Naive thymus-derived CD8-positive, alpha-beta T cell (primary cell): ENCODE measurements around the gene ADD2. TPM values are rescaled to one million over a fixed set of nuclear protein-coding genes. Genes with fewer than 3 reads are reported as not detected.

Source experiments
- ATAC-seq, 2 donors: fragments of 150-1000 bp; cut with Tn5 transposase in 1 of 2; sonication (Bioruptor Pico), chemical (Tn5 transposase) in 1 of 2; 1 replicate in 1 of 2; 2 replicates in 1 of 2; pipeline ENCODE4 v1.10.0; 2021; ENCODE audit warnings: mild to moderate bottlenecking in 2 of 2, moderate library complexity in 2 of 2
- POLR2A ChIA-PET: fragments of 350-600 bp; sonication (Branson Sonifier 250); formaldehyde crosslinking; loops from one replicate; lab custom pipeline; 2021; ENCODE audit warnings: antibody characterized with exemption; lab: Charles Lee
- DNase-seq, 10 donors: peaks; one replicate each; pipeline versions ENCODE4 v3.0.0 to v3.0.0-alpha.2; 2020 to 2022
- H3K27ac Mint-ChIP-seq, 10 donors: one replicate each; pipeline ENCODE4 v1.8.0; 2020 to 2022; ENCODE audit warnings: mild to moderate bottlenecking in 10 of 10, mixed read lengths in 10 of 10, moderate library complexity in 4 of 10, inconsistent platforms in 1 of 10
- H3K27me3 Mint-ChIP-seq, 5 donors: one replicate each; pipeline ENCODE4 v1.8.0; 2021 to 2022; ENCODE audit warnings: mixed read lengths in 5 of 5
- H3K36me3 Mint-ChIP-seq, 3 donors: one replicate each; pipeline ENCODE4 v1.8.0; 2020 to 2022; ENCODE audit warnings: mixed read lengths in 3 of 3, mild to moderate bottlenecking in 2 of 3, inconsistent platforms in 1 of 3
- H3K4me1 Mint-ChIP-seq, 4 donors: one replicate each; pipeline ENCODE4 v1.8.0; 2021 to 2022; ENCODE audit warnings: mixed read lengths in 4 of 4
- H3K4me3 Mint-ChIP-seq, 10 donors: one replicate each; pipeline ENCODE4 v1.8.0; 2020 to 2022; ENCODE audit warnings: mild to moderate bottlenecking in 10 of 10, mixed read lengths in 10 of 10, moderate library complexity in 6 of 10, inconsistent platforms in 1 of 10
- H3K9me3 Mint-ChIP-seq, 9 donors: one replicate each; pipeline ENCODE4 v1.8.0; 2020 to 2022; ENCODE audit warnings: mixed read lengths in 9 of 9, mild to moderate bottlenecking in 3 of 9, inconsistent platforms in 1 of 9, moderate library complexity in 1 of 9
- polyA plus RNA-seq, 3 donors: library from polyadenylated mRNA; unstranded; fragments of 300-500 nt; fragmentation: Illumina TruSeq; gene quantifications; one replicate each; pipeline ENCODE4 v1.2.3, GENCODE V29; 2021
- total RNA-seq, 8 experiments: library from RNA in 2 of 8; stranded (reverse) in 2 of 8; gene quantifications; one replicate each; pipeline ENCODE4 v1.2.3 and lab custom pipeline; 2021 to 2026

Gene ADD2
- total and polyA plus RNA-seq, 5 experiments from 2014 or later = 1.8 to 10.9 (median 4.7) TPM

- peak overlapping the region in 1 of 10 donors; percentile 15 for H3K27ac Mint-ChIP-seq
- POLR2A ChIA-PET = no interaction called here
Measured at GRCh38 chr2:70702711-70703395, 65.1 kb downstream of the ADD2 start.

GRCh38 chr2:70698847-70699246 is 69.2 kb downstream of the ADD2 start:
- ATAC-seq (no peak), DNase-seq (no peak)
- Mint-ChIP-seq H3K27me3 (no peaks in the 10 kb centered on the region), H3K4me3 (no peak overlapping the region), H3K9me3 (no peaks in the 10 kb centered on the region), H3K36me3 (peaks cover 0 to 8% (median 3%) of the 10 kb centered on the region in 3 donors), H3K27ac (no peak overlapping the region), H3K4me1 (peaks cover 0 to 7% (median 0%) of the 10 kb centered on the region in 4 donors)
- POLR2A ChIA-PET = no interaction called here

More at GRCh38 chr2:70702711-70703395, 65.1 kb downstream of the ADD2 start:
- Mint-ChIP-seq H3K27me3 (no peaks in the 10 kb centered on the region), H3K4me3 (no peak overlapping the region), H3K9me3 (no peaks in the 10 kb centered on the region), H3K36me3 (peaks cover 0 to 9% (median 9%) of the 10 kb centered on the region in 3 donors), H3K4me1 (peaks cover 0 to 1% (median 0%) of the 10 kb centered on the region in 4 donors)
- ATAC-seq (no peak), DNase-seq (no peak)

GRCh38 chr2:70697603-70698383 is 70.2 kb downstream of the ADD2 start:
- H3K27ac Mint-ChIP-seq = peak overlapping the region in 3 of 10 donors; percentile 12 to 59 (median 36)
- H3K27me3 Mint-ChIP-seq = no peaks in the 10 kb centered on the region
- peaks cover 4 to 8% (median 7%) of the 10 kb centered on the region in 3 donors for H3K36me3 Mint-ChIP-seq
- POLR2A ChIA-PET = no interaction called here
- H3K4me1 Mint-ChIP-seq = peaks cover 0 to 7% (median 0%) of the 10 kb centered on the region in 4 donors
- H3K9me3 Mint-ChIP-seq = no peaks in the 10 kb centered on the region
- H3K4me3 Mint-ChIP-seq = no peak overlapping the region
- ATAC-seq = no peak
- no peak for DNase-seq

- no peaks in the 10 kb centered on the region for H3K27me3 Mint-ChIP-seq
- H3K9me3 Mint-ChIP-seq = no peaks in the 10 kb centered on the region
- ATAC-seq (no peak), DNase-seq (no peak)
- H3K4me1 Mint-ChIP-seq = peaks cover 0 to 7% (median 0%) of the 10 kb centered on the region in 4 donors
- H3K27ac Mint-ChIP-seq = no peak overlapping the region
- POLR2A ChIA-PET = no interaction called here
- no peak overlapping the region for H3K4me3 Mint-ChIP-seq
- peaks cover 4 to 19% (median 7%) of the 10 kb centered on the region in 3 donors for H3K36me3 Mint-ChIP-seq
Measured at GRCh38 chr2:70696142-70696541, 71.9 kb downstream of the ADD2 start.

GRCh38 chr2:70692256-70692655 is 75.7 kb downstream of the ADD2 start:
- ATAC-seq (no peak), DNase-seq (no peak)
- Mint-ChIP-seq H3K9me3 (no peaks in the 10 kb centered on the region), H3K36me3 (peaks cover 4 to 37% (median 11%) of the 10 kb centered on the region in 3 donors), H3K4me1 (peaks cover 0 to 7% (median 0%) of the 10 kb centered on the region in 4 donors), H3K27ac (no peak overlapping the region), H3K4me3 (no peak overlapping the region), H3K27me3 (no peaks in the 10 kb centered on the region)
- POLR2A ChIA-PET = no interaction called here

GRCh38 chr2:70691497-70692140 is 76.4 kb downstream of the ADD2 start:
- Mint-ChIP-seq H3K4me3 (no peak overlapping the region), H3K27ac (peak overlapping the region in 1 of 10 donors; percentile 22), H3K4me1 (peaks cover 0 to 7% (median 0%) of the 10 kb centered on the region in 4 donors), H3K36me3 (peaks cover 4 to 37% (median 12%) of the 10 kb centered on the region in 3 donors), H3K27me3 (no peaks in the 10 kb centered on the region), H3K9me3 (no peaks in the 10 kb centered on the region)
- POLR2A ChIA-PET = no interaction called here
- DNase-seq = no peak
- ATAC-seq = no peak

- POLR2A ChIA-PET = no interaction called here
- no peaks in the 10 kb centered on the region for H3K27me3 Mint-ChIP-seq
- no peak overlapping the region for H3K4me3 Mint-ChIP-seq
- H3K9me3 Mint-ChIP-seq = no peaks in the 10 kb centered on the region
- DNase-seq (no peak), ATAC-seq (no peak)
- peaks cover 0 to 7% (median 0%) of the 10 kb centered on the region in 4 donors for H3K4me1 Mint-ChIP-seq
- H3K36me3 Mint-ChIP-seq = peaks cover 4 to 40% (median 15%) of the 10 kb centered on the region in 3 donors
- H3K27ac Mint-ChIP-seq = peak overlapping the region in 1 of 10 donors; percentile 65
Measured at GRCh38 chr2:70690846-70691245, 77.2 kb downstream of the ADD2 start.

- Mint-ChIP-seq H3K4me1 (no peaks in the 10 kb centered on the region), H3K27me3 (no peaks in the 10 kb centered on the region), H3K27ac (peak overlapping the region in 1 of 10 donors; percentile 35), H3K4me3 (no peak overlapping the region), H3K9me3 (no peaks in the 10 kb centered on the region), H3K36me3 (peaks cover 4 to 39% (median 11%) of the 10 kb centered on the region in 3 donors)
- ATAC-seq = no peak
- no peak for DNase-seq
- POLR2A ChIA-PET = no interaction called here
Measured at GRCh38 chr2:70688427-70688826, 79.6 kb downstream of the ADD2 start.

GRCh38 chr2:70687461-70687795 is 80.6 kb downstream of the ADD2 start:
- H3K36me3 Mint-ChIP-seq = peaks cover 0 to 45% (median 15%) of the 10 kb centered on the region in 3 donors
- H3K4me1 Mint-ChIP-seq = no peaks in the 10 kb centered on the region
- POLR2A ChIA-PET = no interaction called here
- DNase-seq = no peak
- H3K9me3 Mint-ChIP-seq = no peaks in the 10 kb centered on the region
- no peak overlapping the region for H3K27ac Mint-ChIP-seq
- no peak overlapping the region for H3K4me3 Mint-ChIP-seq
- no peaks in the 10 kb centered on the region for H3K27me3 Mint-ChIP-seq
- ATAC-seq = no peak

GRCh38 chr2:70686577-70687460 is 81.2 kb downstream of the ADD2 start:
- H3K4me1 Mint-ChIP-seq = no peaks in the 10 kb centered on the region
- POLR2A ChIA-PET = no interaction called here
- no peak overlapping the region for H3K27ac Mint-ChIP-seq
- DNase-seq = no peak
- H3K4me3 Mint-ChIP-seq = no peak overlapping the region
- no peaks in the 10 kb centered on the region for H3K9me3 Mint-ChIP-seq
- ATAC-seq = no peak
- peaks cover 0 to 39% (median 15%) of the 10 kb centered on the region in 3 donors for H3K36me3 Mint-ChIP-seq
- no peaks in the 10 kb centered on the region for H3K27me3 Mint-ChIP-seq

- POLR2A ChIA-PET = no interaction called here
- H3K4me1 Mint-ChIP-seq = no peaks in the 10 kb centered on the region
- ATAC-seq (no peak), DNase-seq (no peak)
- H3K4me3 Mint-ChIP-seq = no peak overlapping the region
- no peaks in the 10 kb centered on the region for H3K9me3 Mint-ChIP-seq
- H3K36me3 Mint-ChIP-seq = peaks cover 0 to 33% (median 15%) of the 10 kb centered on the region in 3 donors
- H3K27me3 Mint-ChIP-seq = no peaks in the 10 kb centered on the region
- no peak overlapping the region for H3K27ac Mint-ChIP-seq
Measured at GRCh38 chr2:70685771-70686171, 82.2 kb downstream of the ADD2 start.
